ENCODE data around the gene MST1. TPM values are rescaled to one million over a fixed set of nuclear protein-coding genes. Genes with fewer than 3 reads are reported as not detected.

The MST1 gene
- total and polyA plus RNA-seq, 2 experiments from 2014 or later = 31.3 to 48.7 TPM

DNA sequence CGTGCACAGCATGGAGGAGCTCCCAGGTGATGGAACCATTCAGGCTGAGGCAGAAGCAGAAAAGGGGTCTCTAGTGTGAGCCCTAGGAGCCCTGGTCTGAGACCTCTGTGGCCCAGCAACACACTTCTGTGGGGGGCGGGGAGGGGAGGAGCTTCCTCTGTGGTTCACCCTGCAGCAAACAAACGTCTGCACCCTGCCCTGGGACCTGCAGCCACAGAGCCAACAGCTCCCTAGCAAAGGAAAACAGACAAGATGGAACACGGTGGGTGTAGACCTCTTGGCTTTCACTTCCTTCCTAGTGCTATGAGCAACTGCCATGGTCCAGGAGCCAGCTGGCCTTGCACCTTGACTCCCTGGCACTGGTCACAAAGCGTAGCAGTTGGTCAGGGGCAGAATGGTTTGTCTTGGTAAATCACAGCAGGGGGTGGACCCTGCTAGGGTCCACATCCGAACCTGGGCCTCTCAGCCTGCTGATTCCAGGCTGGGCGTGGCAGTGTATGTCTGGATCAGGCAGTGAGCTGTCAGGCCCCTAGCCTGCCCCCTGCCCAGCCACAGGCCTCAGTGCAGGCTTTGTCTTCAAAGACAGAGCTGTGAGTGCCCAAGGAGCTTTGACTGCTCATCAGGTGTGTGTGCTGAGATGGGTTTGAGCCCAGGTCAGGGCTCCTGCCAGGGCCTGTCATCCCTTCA is 23.5 kb upstream of the MST1 start:
- Histone ChIP-seq H3K36me3 (no peaks in the 10 kb centered on the region), H3K27ac (no peak overlapping the region), H3K27me3 (no peaks in the 10 kb centered on the region), H3K4me1 (ENCODE audit: low read depth) (no peaks in the 10 kb centered on the region), H3K9me3 (ENCODE audit: low read depth) (no peaks in the 10 kb centered on the region), H3K4me3 (no peak overlapping the region)
- no peak for DNase-seq (ENCODE audit: low read depth in 1 of 2, low spot score in 1 of 2)
- TF ChIP-seq, protein P1, sequence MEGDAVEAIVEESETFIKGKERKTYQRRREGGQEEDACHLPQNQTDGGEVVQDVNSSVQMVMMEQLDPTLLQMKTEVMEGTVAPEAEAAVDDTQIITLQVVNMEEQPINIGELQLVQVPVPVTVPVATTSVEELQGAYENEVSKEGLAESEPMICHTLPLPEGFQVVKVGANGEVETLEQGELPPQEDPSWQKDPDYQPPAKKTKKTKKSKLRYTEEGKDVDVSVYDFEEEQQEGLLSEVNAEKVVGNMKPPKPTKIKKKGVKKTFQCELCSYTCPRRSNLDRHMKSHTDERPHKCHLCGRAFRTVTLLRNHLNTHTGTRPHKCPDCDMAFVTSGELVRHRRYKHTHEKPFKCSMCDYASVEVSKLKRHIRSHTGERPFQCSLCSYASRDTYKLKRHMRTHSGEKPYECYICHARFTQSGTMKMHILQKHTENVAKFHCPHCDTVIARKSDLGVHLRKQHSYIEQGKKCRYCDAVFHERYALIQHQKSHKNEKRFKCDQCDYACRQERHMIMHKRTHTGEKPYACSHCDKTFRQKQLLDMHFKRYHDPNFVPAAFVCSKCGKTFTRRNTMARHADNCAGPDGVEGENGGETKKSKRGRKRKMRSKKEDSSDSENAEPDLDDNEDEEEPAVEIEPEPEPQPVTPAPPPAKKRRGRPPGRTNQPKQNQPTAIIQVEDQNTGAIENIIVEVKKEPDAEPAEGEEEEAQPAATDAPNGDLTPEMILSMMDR (IDR thresholded peaks at IDR 0.05; ENCODE audit: low read depth, low read length) = no peak

DNA sequence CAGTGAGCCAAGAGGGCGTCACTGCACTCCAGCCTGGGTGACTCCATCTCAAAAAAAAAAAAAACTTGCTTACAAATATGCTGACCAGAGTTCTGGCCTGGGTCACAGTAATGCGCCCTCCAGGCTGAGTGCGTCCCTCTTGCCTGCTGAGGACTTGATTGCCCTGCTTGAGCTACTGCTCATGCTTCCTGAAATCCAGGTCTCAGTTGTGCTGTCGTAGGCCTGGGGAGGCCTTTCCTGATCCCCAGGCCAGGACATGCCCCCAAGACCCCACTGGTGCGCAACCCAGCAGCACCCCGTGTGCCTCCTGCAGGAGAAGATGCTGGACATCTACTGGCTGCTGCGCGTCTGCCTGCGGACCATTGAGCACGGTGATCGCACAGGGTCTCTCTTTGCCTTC is 22.9 kb upstream of the MST1 start:
- Histone ChIP-seq H3K4me3 (no peak overlapping the region), H3K4me1 (ENCODE audit: low read depth) (no peaks in the 10 kb centered on the region), H3K9me3 (ENCODE audit: low read depth) (no peaks in the 10 kb centered on the region), H3K27ac (no peak overlapping the region), H3K27me3 (no peaks in the 10 kb centered on the region), H3K36me3 (no peaks in the 10 kb centered on the region)
- TF ChIP-seq, protein P1 (IDR thresholded peaks at IDR 0.05; ENCODE audit: low read depth, low read length) = no peak
- DNase-seq (ENCODE audit: low read depth in 1 of 2, low spot score in 1 of 2) = no peak

DNA sequence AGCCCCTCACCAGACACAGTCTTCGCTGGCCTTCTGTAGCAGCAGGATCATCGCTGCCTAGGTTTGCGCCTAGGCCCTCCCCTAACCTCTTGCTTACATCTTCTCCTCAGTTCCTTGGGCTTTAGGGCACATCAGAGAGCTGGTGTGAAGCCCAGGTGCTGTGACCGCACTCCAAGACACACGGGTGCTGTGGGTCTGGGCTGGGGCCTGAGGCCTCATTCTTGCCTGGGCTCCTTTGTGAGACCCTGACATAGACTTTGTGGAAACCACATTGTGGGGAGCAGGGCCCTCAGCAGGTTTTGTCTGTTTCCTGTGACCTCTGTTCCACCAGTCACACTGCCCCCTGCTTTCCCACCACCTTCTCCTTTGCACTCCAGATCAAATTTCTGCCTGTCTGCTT is 22.2 kb upstream of the MST1 start:
- H3K27ac ChIP-seq = no peak overlapping the region
- H3K9me3 ChIP-seq (ENCODE audit: low read depth) = no peaks in the 10 kb centered on the region
- no peaks in the 10 kb centered on the region for H3K4me1 ChIP-seq (ENCODE audit: low read depth)
- no peaks in the 10 kb centered on the region for H3K27me3 ChIP-seq
- H3K4me3 ChIP-seq = no peak overlapping the region
- TF ChIP-seq, protein P1 (IDR thresholded peaks at IDR 0.05; ENCODE audit: low read depth, low read length) = no peak
- no peak for DNase-seq (ENCODE audit: low read depth in 1 of 2, low spot score in 1 of 2)
- H3K36me3 ChIP-seq = no peaks in the 10 kb centered on the region

DNA sequence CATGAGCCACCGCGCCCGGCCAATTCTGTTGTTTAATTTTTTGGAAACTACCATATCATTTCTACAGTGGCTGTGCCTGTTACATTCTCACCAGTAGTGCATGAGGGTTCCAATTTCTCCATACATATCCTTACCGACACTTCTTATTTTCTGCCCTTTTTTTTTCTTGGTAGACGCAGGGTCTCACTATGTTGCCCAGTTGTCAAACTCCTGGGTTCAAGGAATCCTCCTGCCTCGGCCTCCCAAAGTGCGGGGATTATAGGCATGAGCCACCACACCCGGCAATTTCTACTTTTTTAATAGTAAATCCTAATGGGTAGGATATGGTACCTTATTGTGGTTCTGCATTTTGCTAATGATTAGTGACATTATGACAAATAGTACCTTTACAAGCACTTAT is 20.6 kb upstream of the MST1 start:
- no peaks in the 10 kb centered on the region for H3K4me1 ChIP-seq (ENCODE audit: low read depth)
- DNase-seq (ENCODE audit: low read depth in 1 of 2, low spot score in 1 of 2) = no peak
- no peaks in the 10 kb centered on the region for H3K36me3 ChIP-seq
- H3K4me3 ChIP-seq = no peak overlapping the region
- no peak overlapping the region for H3K27ac ChIP-seq
- no peaks in the 10 kb centered on the region for H3K27me3 ChIP-seq
- H3K9me3 ChIP-seq (ENCODE audit: low read depth) = no peaks in the 10 kb centered on the region
- TF ChIP-seq, protein P1 (IDR thresholded peaks at IDR 0.05; ENCODE audit: low read depth, low read length) = no peak

DNA sequence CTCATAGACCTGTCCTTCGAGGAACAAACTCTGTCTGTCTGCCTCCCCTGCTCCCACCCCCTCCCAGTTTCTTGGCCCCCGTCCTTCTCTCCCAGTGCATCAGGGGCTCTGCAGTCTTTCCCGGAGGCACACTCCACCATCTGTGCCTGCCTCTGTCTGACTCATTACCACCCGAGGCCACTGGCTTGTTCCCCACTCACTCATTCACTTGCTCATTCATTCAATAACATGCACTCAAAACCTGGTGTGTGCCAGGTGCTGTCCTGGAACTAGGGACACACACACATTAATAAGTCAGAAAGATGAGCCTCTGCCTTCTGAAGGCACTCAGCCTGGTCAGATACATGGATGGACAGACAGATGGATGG is 17.8 kb upstream of the MST1 start:
- Histone ChIP-seq H3K4me3 (no peak overlapping the region), H3K27me3 (no peaks in the 10 kb centered on the region), H3K4me1 (ENCODE audit: low read depth) (no peaks in the 10 kb centered on the region), H3K27ac (no peak overlapping the region), H3K9me3 (ENCODE audit: low read depth) (no peaks in the 10 kb centered on the region), H3K36me3 (no peaks in the 10 kb centered on the region)
- DNase-seq (ENCODE audit: low read depth in 1 of 2, low spot score in 1 of 2) = no peak
- TF ChIP-seq, protein P1 (IDR thresholded peaks at IDR 0.05; ENCODE audit: low read depth, low read length) = no peak
